Jurkat, Clone E6-1 (cell line): ENCODE data around the gene FN3K.

Experiments
- DNase-seq: peaks from one replicate; pipeline ENCODE4 v3.0.0-alpha.2; 2011; ENCODE audit warnings: low read depth, low spot score
- H3K4me3 ChIP-seq: 2 replicates; pipeline ENCODE4 v1.5.1; 2011; ENCODE audit warnings: mild to moderate bottlenecking, low read length, control low read depth, moderate library complexity

The FN3K gene

DNA sequence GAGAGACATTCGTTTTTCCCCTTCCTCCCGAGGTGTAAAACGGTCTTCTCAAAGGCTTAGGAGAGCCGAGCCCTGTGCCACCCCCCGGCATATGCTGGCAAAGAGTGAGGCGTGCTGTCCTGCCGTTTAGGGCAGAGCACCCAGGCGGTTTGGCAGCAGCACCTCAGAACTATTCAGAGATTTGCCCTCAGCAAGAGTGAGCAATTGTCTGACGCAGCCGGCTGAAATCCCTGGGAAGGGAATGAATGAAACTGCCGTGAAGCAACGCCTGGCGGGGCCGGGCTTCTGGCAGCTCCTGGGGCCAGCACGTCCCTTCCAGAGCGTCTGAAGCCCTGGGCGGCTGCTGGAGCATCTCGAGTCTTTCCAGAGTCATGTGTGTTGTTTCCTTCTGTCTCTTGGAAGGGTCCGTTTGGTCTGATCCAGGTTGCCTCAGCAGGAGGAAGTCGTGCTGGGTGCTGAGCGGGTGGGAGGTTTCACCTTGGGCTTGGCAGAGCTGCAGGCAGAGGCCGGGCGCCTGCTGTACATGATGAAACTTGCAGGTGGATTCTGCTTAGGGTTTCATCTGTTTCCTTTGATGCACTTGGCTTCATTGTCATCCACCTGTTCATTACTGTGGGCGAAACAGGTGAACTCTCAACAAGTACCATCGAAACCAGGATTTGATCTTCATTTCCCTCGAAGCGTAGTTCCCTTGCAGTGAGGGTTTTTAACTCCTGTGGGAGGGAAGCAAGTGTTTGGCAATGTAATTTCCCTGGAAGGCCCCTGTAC is 51.9 kb downstream of the FN3K start:
- no peak overlapping the region for H3K4me3 ChIP-seq
- DNase-seq: no peak

DNA sequence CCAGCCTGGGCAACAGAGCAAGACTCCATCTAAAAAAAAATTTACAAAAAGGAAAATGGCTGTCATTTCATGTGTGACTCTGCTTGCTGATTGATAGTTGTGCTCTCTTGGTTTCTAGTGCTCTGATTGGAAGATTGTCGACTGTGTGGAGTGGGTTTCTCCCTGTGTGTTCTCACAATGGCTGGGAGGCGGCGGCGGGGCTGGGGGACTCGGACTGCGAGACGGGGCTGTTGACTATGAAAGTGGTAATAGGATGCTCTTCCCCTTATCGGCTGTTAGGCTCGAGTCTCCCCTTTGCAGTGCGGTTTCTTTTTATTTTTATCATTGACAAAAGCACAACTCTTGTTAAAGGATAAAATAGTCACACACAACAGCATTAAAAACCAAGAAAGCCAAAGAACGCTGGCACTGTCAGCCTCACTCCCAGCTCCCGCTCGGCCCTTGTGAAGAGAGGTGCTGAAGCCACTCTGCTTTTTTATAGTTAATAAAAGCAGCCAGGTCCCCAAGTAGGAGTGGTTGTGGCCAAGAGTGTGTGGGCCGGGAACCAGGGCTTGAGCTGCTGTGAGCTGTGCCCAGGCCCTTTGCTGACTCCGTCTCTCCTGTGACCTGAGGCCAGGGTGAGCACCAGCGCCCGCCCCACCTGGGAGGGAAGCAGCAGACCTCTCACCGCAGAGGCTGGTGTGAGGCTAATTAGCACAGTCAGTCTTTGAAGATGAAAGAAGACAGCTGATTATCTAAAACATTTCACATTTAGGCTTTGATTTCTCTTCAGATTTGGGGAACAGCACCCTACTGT is 53.0 kb downstream of the FN3K start:
- no peak for DNase-seq
- no peak overlapping the region for H3K4me3 ChIP-seq

DNA sequence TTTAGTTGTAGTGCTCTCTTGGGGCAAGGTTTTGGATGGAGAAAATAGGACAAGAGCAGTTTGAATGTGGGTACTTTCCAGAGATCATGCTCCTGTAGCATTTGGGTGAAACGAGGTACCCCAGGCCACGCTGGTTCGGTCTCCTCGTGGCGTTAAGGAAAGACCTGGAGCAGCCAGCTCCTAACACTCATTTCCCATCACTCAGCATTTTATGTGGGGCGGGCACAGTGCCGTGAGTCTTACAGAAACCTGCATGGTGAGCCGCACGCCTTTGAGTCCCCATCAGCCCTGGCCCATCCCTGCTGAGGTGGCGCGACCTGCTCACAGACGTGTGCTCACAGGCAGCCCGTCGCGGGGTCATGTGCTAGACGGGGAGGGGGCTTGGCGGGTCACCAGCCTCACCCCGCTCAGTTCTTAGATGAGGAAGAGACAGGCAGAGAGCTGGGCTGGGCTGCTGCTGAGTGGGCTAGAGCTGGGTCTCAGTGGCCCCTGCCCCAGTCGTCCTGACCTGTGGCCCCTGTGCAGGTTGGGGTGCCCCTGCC is 53.7 kb downstream of the FN3K start:
- no peak for DNase-seq

DNA sequence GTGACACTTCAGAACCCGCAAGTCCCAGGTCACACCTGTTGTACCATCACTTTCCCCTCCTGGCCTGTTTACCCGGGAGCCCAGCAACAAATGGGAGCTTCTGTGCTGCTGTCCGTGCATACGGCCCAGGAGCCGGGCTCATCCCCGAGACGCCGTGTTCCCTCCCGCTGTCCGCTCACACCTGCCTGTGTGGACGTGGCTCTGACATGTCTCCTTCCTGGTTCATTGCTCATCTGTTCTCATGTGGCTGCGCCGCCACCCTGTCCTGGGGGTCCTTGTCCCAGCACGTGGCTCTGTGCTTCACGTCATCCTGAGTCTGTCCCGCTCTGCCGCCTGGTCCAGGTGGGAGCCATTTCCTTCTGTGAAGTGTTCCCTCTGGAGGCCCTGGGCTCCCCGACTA is 54.4 kb downstream of the FN3K start:
- DNase-seq: no peak
- H3K4me3 ChIP-seq: no peak overlapping the region

More for the DNA sequence above, 53.7 kb downstream of the FN3K start:
- no peak overlapping the region for H3K4me3 ChIP-seq

DNA sequence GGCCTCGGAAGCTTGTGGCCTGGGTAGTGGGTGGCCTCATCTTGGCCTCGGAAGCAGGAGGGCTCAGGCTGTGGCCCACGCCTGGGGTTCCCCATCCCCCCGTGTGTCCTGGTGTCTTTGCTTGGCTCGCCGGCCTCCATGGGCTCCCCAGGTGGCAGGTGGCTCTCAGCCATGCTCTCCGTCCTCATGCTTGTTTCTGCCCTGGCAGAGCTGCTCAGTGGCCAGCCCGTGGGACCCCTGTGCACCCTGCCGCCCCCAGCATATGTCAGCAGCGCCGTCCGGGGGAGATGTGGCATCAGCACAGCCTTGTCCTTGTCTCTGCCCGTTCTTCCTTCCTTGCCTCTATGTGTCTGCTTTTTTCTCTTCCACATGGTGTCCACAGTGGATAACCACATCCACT is 55.0 kb downstream of the FN3K start:
- DNase-seq: no peak
- no peak overlapping the region for H3K4me3 ChIP-seq

DNA sequence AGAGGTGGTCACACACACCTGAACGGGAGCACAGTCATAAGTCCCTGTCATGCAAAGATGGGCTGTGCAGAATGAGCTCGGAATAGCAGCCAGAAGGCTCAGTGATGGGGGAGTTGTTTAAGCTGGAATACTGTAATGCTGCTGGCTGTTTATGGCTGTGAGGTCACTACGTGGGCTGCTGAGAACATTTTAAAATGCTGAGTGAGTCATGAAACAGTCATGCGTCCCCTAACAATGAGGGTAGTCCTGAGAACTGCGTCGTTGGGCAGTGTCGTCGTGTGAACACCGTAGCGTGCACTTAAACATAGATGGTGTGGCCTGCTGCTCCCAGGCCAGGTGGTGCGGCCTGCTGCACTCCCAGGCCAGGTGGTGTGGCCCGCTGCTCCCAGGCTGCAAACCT is 56.1 kb downstream of the FN3K start:
- H3K4me3 ChIP-seq: no peak overlapping the region

DNA sequence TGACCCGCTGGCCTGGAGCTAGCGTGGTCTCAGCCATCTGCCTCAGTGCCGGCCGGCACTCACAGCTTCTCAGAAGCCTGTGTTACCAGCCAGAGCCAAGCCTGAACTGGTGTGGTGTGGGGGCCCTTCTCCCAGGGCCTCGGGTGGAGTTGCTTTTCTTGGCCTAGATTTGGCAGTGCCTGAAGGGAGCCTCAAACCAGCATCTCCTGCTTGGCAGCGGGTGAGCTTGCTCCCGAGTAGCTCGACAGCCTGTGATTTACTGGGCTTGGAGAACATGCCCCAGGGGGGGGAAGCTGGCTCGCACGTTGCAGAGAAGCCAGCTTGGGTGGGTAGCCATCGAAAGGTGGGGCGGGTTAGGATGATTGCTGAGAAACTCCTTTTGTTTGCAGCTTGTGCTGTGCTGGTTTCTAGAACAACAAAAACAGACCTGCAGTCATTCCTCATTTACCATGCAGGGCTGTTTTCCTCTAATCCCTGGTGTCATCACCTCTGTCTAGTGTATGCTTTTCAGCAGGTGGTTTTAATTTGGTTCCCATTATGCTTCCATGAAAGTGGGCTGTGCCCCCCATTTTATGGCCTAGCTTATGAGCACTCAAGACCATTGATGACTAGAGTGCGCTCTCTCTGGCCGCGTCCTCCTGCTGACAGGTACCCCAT is 58.7 kb downstream of the FN3K start:
- H3K4me3 ChIP-seq: no peak overlapping the region
- DNase-seq: no peak

More for the DNA sequence above, 56.1 kb downstream of the FN3K start:
- no peak for DNase-seq

DNA sequence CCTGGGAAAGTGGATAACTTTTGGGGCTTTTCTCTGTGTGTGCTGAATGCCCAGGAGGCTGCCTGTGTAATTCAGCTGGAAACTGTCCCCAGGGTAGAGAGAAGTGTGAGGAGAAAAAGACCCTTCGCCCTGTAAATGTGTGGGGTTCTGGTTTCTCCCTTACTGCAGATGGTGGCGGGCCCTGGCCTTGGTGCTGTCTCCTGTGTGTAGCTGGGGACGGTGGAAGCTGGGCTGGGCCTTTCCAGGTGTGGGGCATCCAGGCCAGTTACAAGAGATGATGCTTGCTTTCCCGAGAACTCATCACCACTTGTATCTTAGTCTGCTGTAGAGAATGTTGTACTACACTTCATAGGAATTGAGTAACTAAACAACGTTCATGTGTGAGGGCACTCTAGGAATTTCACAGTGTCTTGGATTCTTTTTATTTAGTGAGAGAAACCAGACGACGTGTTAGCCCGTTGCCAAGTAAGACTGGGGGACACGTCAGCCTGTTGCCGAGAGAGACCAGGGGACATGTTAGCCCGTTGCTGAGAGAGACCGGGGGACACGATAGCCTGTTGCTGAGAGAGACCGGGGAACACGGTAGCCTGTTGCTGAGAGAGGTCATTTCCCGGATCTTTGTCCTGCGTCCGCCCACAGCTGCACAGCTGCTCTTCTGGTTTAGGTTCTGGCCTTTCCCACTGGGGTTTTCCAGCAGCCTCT is 59.5 kb downstream of the FN3K start:
- DNase-seq: no peak

DNA sequence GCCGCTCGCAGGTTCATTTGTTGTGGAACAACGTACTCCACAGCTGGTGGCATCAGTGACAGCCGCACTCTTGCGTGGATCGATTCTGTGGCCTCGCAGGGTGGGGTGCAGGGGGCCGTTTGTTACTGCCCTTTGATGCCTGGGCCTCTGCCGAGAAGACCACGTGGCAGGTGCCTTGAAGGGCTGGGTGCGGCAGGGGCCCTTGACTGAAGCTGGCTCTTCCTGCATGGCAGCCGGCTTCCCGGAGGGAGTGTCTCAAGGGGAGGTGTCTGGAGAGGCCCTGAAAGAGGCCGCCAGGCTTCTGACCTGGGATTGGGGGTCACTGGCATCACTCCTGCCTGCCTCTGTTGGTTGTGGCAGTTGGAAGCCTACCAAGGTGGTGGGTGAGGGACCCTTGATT is 60.2 kb downstream of the FN3K start:
- no peak for DNase-seq
- no peak overlapping the region for H3K4me3 ChIP-seq

More for the DNA sequence above, 59.5 kb downstream of the FN3K start:
- H3K4me3 ChIP-seq: no peak overlapping the region

DNA sequence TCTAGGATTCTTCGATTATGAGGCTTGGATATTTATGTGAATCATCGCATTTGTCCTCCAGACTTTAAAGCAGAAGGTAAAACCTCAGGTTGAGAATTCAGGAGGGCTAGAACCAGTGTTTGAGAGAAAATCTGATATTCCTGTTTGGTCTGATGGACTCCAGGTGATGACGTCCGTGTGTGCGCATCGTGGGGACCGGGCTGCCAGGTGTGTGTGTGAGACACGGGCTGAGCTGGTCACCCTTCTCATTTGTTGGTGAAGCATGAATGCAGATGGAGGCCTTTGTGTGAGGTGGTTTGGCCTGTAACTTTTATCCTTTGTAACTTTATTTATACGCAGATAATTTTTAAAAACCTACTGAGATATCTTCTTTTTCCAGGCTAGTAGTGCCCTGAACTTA is 61.6 kb downstream of the FN3K start:
- H3K4me3 ChIP-seq: no peak overlapping the region
- DNase-seq: no peak

DNA sequence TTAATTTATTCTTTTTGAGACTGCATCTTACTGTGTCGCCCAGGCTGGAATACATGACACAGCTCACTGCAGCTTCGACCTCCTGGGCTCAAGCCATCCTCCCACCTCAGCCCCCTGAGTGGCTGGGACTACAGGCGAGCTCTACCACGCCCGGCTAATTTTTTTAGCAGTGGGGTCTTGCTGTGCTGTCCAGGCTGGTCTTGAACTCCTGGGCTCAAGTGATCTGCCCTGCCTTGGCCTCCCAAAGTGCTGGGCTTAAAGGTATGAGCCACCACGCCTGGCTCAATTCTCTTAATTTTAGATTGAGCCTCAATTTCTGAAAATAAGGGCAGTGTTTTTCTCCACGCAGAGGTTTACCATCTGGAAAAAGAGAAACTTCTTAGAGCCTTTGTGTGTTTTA is 63.3 kb downstream of the FN3K start:
- DNase-seq: no peak
- no peak overlapping the region for H3K4me3 ChIP-seq

DNA sequence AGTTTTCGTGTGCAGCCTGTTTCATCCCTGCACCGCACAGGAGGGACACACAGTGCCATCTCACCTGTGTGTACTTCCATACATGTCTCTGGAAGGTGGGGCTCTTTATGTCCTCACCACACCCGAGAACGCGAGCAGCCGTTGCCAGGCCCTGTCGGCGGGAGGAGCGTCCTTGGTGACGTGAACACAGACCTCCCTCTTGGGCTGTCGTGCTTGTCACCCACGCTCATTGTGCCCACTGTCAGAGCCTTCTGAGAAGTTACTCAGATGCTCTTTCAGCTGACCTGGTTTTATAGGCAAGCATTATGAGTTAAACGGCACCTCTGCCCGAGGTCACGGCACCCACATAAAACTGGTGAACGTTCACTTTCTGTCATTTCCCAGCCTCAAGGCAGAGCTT is 64.2 kb downstream of the FN3K start:
- no peak overlapping the region for H3K4me3 ChIP-seq
- no peak for DNase-seq
